ENCODE results near the gene TCF19.

TCF19 gene

DNA sequence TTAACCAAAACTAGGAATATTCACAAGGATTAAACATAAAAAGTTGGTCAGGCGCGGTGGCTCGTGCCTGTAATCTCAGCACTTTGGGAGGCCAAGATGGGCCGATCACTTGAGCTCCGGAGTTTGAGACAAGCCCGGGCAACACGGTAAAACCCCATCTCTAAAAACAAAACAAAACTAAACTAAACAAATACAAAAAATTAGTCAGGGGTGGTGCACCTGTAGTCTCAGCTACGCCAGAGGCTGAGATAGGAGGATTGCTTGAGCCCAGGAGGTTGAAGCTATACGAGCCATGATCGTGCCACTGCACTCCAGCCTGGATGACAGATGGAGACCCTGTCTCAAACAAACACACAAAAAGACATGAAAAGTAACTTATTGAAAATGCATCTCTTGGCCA is 22.7 kb upstream of the TCF19 start:
- POLR2A ChIA-PET, result no interaction called here
- no peak for DNase-seq (ENCODE audit: extremely low spot score)
- CTCF ChIA-PET, result interaction anchor here (0.9 to 20.0 kb wide), 5 partner anchors 8 to 232 kb away, joined by 3 to 256 read pairs (median 3); no protein-coding TSS in a partner anchor
- TF ChIP-seq, protein P1, sequence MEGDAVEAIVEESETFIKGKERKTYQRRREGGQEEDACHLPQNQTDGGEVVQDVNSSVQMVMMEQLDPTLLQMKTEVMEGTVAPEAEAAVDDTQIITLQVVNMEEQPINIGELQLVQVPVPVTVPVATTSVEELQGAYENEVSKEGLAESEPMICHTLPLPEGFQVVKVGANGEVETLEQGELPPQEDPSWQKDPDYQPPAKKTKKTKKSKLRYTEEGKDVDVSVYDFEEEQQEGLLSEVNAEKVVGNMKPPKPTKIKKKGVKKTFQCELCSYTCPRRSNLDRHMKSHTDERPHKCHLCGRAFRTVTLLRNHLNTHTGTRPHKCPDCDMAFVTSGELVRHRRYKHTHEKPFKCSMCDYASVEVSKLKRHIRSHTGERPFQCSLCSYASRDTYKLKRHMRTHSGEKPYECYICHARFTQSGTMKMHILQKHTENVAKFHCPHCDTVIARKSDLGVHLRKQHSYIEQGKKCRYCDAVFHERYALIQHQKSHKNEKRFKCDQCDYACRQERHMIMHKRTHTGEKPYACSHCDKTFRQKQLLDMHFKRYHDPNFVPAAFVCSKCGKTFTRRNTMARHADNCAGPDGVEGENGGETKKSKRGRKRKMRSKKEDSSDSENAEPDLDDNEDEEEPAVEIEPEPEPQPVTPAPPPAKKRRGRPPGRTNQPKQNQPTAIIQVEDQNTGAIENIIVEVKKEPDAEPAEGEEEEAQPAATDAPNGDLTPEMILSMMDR (IDR thresholded peaks at IDR 0.05; ENCODE audit: control extremely low read depth, extremely low read depth, low read depth, missing control alignments), result no peak

- ChIA-PET CTCF (interaction anchor here (1.0 to 20.0 kb wide), 9 partner anchors 8 to 237 kb away, joined by 3 to 256 read pairs (median 14); no protein-coding TSS in a partner anchor), POLR2A (no interaction called here)
- TF ChIP-seq, protein P1 (IDR thresholded peaks at IDR 0.05; ENCODE audit: control extremely low read depth, extremely low read depth, low read depth, missing control alignments), result no peak
- no peak for DNase-seq (ENCODE audit: extremely low spot score)
Measured at GRCh38 chr6:31138982-31139381, 19.4 kb upstream of the TCF19 start, which contains the start of gene PSORS1C2. Gene PSORS1C2, minus strand, starts transcription at chr6:31139066. Its CDS starts 40 bp downstream, at chr6:31139026.

GRCh38 chr6:31139599-31139998 is 18.8 kb upstream of the TCF19 start:
- ChIA-PET POLR2A (interaction anchor here (0.9 kb wide), 1 partner anchor 26 kb away, joined by 4 read pairs; no protein-coding TSS in a partner anchor), CTCF (interaction anchor here (1.8 to 20.0 kb wide), 5 partner anchors 8 to 227 kb away, joined by 5 to 256 read pairs (median 21); no protein-coding TSS in a partner anchor)
- no peak for DNase-seq (ENCODE audit: extremely low spot score)
- TF ChIP-seq, protein P1 (IDR thresholded peaks at IDR 0.05; ENCODE audit: control extremely low read depth, extremely low read depth, low read depth, missing control alignments), result no peak

DNA sequence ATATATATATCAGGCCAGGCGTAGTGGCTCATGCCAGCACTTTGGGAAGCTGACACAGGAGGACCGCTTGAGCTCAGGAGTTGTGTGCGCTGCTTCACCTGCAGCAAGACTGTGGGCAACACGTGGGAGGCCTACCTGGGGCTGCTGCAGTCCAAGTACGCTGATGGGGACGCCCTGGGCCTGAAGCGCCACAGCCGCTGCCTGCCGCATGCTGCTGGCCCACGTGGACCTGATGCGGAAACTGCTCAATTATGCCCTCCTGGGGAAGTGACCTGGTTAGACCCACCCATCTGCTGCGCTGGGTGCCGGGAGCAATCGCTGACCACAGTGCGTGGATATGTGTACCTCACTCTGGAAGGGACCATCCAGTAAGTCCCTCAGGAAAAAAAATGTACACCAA is 17.7 kb upstream of the TCF19 start:
- CTCF ChIA-PET, result interaction anchor here (1.8 to 20.0 kb wide), 2 partner anchors 53 to 226 kb away, joined by 5 to 256 read pairs; no protein-coding TSS in a partner anchor
- TF ChIP-seq, protein P1 (IDR thresholded peaks at IDR 0.05; ENCODE audit: control extremely low read depth, extremely low read depth, low read depth, missing control alignments), result no peak
- POLR2A ChIA-PET, result interaction anchor here (0.9 kb wide), 1 partner anchor 25 kb away, joined by 4 read pairs; no protein-coding TSS in a partner anchor
- DNase-seq (ENCODE audit: extremely low spot score), result no peak

GRCh38 chr6:31142361-31142761 is 16.0 kb upstream of the TCF19 start:
- ChIA-PET CTCF (interaction anchor here (0.8 to 20.0 kb wide), 5 partner anchors 11 to 224 kb away, joined by 3 to 256 read pairs (median 5); partner anchors contain the start of gene TCF19), POLR2A (no interaction called here)
- TF ChIP-seq, protein P1 (IDR thresholded peaks at IDR 0.05; ENCODE audit: control extremely low read depth, extremely low read depth, low read depth, missing control alignments), result no peak
- DNase-seq (ENCODE audit: extremely low spot score), result no peak

DNA sequence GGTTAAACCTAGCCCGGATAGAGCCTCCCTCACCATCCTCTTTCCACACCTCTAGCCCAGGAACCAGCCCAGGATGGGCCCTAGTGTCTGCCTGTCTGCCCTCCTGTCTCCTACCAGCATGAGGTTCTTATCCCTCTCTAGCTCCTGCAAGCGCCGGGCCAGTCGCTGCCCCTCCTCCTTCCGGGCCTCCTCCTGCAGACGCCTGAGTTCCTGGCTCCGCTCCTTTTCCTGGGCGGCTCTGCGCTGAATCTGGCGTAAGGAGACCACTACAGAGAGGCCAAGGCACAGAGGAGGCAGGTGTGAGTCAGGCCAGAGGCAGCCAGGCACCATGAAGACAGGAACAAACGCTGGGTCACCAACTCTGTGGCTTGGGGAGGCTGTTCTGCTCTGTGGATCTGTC is 15.2 kb upstream of the TCF19 start:
- TF ChIP-seq, protein P1 (IDR thresholded peaks at IDR 0.05; ENCODE audit: control extremely low read depth, extremely low read depth, low read depth, missing control alignments), result no peak
- ChIA-PET CTCF (interaction anchor here (1.0 to 20.0 kb wide), 3 partner anchors 10 to 51 kb away, joined by 3 to 256 read pairs (median 4); partner anchors contain the start of gene TCF19), POLR2A (no interaction called here)
- DNase-seq (ENCODE audit: extremely low spot score), result no peak

Measured in GM10248 (cell line).